HUES48 (cell line): ENCODE data around the gene AP2M1.

Source experiments
- H3K27ac ChIP-seq: one replicate; pipeline ENCODE4 v1.7.0; 2013; ENCODE audit warnings: low read depth, low read length, inconsistent platforms
- H3K27me3 ChIP-seq: 2 replicates; pipeline ENCODE4 v1.6.1; 2013; ENCODE audit warnings: mild to moderate bottlenecking, low read length; ENCODE audit not compliant: control insufficient read depth, insufficient read depth
- H3K36me3 ChIP-seq: 2 replicates; pipeline ENCODE4 v1.6.1; 2013; ENCODE audit warnings: low read length; ENCODE audit not compliant: control insufficient read depth, insufficient read depth
- H3K4me1 ChIP-seq: 2 replicates; pipeline ENCODE4 v1.6.1; 2013; ENCODE audit warnings: mild to moderate bottlenecking, low read length; ENCODE audit not compliant: control insufficient read depth, insufficient read depth
- H3K4me3 ChIP-seq: 2 replicates; pipeline ENCODE4 v1.5.1; 2013; ENCODE audit warnings: mild to moderate bottlenecking, low read depth, low read length
- H3K9ac ChIP-seq: 2 replicates; pipeline ENCODE4 v1.6.1; 2013; ENCODE audit warnings: mild to moderate bottlenecking, low read depth, low read length, moderate library complexity
- H3K9me3 ChIP-seq: 2 replicates; pipeline ENCODE4 v1.6.1; 2013; ENCODE audit warnings: low read length; ENCODE audit not compliant: control insufficient read depth, insufficient read depth

AP2M1 gene

GRCh38 chr3:184172681-184173373 lies 1.8 kb upstream of the AP2M1 start:
- Histone ChIP-seq H3K36me3 (peaks cover 49% of the 10 kb centered on the region), H3K9me3 (no peaks in the 10 kb centered on the region), H3K9ac (no peak overlapping the region), H3K4me3 (no peak overlapping the region), H3K27me3 (no peaks in the 10 kb centered on the region), H3K27ac (no peak overlapping the region), H3K4me1 (peaks cover 14% of the 10 kb centered on the region)

GRCh38 chr3:184173374-184173722 lies 1.3 kb upstream of the AP2M1 start:
- Histone ChIP-seq H3K4me1 (peaks cover 15% of the 10 kb centered on the region), H3K9ac (no peak overlapping the region), H3K4me3 (no peak overlapping the region), H3K9me3 (no peaks in the 10 kb centered on the region), H3K36me3 (peaks cover 49% of the 10 kb centered on the region), H3K27me3 (no peaks in the 10 kb centered on the region), H3K27ac (no peak overlapping the region)

- H3K9me3 ChIP-seq = no peaks in the 10 kb centered on the region
- no peak overlapping the region for H3K9ac ChIP-seq
- H3K4me1 ChIP-seq = peaks cover 15% of the 10 kb centered on the region
- H3K27ac ChIP-seq = peak overlapping the region; percentile 46
- no peaks in the 10 kb centered on the region for H3K27me3 ChIP-seq
- H3K36me3 ChIP-seq = peaks cover 50% of the 10 kb centered on the region
- no peak overlapping the region for H3K4me3 ChIP-seq
Measured at GRCh38 chr3:184174284-184174645, 390 bp upstream of the AP2M1 start.

GRCh38 chr3:184175506-184175905 lies 851 bp downstream of the AP2M1 start:
- Histone ChIP-seq H3K27ac (peak overlapping the region; percentile 97), H3K4me1 (peaks cover 15% of the 10 kb centered on the region), H3K9ac (peak overlapping the region; percentile 89), H3K36me3 (peaks cover 52% of the 10 kb centered on the region), H3K27me3 (no peaks in the 10 kb centered on the region), H3K4me3 (peak overlapping the region; percentile 88), H3K9me3 (no peaks in the 10 kb centered on the region)

- Histone ChIP-seq H3K4me1 (peaks cover 15% of the 10 kb centered on the region), H3K4me3 (peak overlapping the region; percentile 88), H3K27me3 (no peaks in the 10 kb centered on the region), H3K36me3 (peaks cover 52% of the 10 kb centered on the region), H3K9me3 (no peaks in the 10 kb centered on the region), H3K27ac (peak overlapping the region; percentile 97), H3K9ac (peak overlapping the region; percentile 89)
Measured at GRCh38 chr3:184175981-184176376, 1.3 kb downstream of the AP2M1 start.

- Histone ChIP-seq H3K9me3 (no peaks in the 10 kb centered on the region), H3K4me3 (peak overlapping the region; percentile 88), H3K9ac (peak overlapping the region; percentile 89), H3K27ac (peak overlapping the region; percentile 97), H3K36me3 (peaks cover 52% of the 10 kb centered on the region), H3K4me1 (peaks cover 15% of the 10 kb centered on the region), H3K27me3 (no peaks in the 10 kb centered on the region)
Measured at GRCh38 chr3:184176377-184177330, 2.0 kb downstream of the AP2M1 start.

- Histone ChIP-seq H3K36me3 (peaks cover 55% of the 10 kb centered on the region), H3K9me3 (no peaks in the 10 kb centered on the region), H3K4me1 (peaks cover 15% of the 10 kb centered on the region), H3K4me3 (peak overlapping the region; percentile 88; the same call in 1 of the 2 replicates), H3K27ac (peak overlapping the region; percentile 97), H3K9ac (0 out of 2 replicates have a peak overlapping the region, but pooled peaks have one; percentile 48), H3K27me3 (no peaks in the 10 kb centered on the region)
Measured at GRCh38 chr3:184177331-184177731, 2.7 kb downstream of the AP2M1 start.

- Histone ChIP-seq H3K27me3 (no peaks in the 10 kb centered on the region), H3K27ac (peak overlapping the region; percentile 97), H3K9ac (no peak overlapping the region), H3K9me3 (no peaks in the 10 kb centered on the region), H3K4me1 (peaks cover 15% of the 10 kb centered on the region), H3K36me3 (peaks cover 60% of the 10 kb centered on the region), H3K4me3 (no peak overlapping the region)
Measured at GRCh38 chr3:184177767-184178306, 3.2 kb downstream of the AP2M1 start.

- no peak overlapping the region for H3K27ac ChIP-seq
- H3K9ac ChIP-seq = no peak overlapping the region
- H3K4me3 ChIP-seq = no peak overlapping the region
- no peaks in the 10 kb centered on the region for H3K27me3 ChIP-seq
- H3K36me3 ChIP-seq = peaks cover 68% of the 10 kb centered on the region
- no peaks in the 10 kb centered on the region for H3K9me3 ChIP-seq
- H3K4me1 ChIP-seq = peaks cover 15% of the 10 kb centered on the region
Measured at GRCh38 chr3:184178521-184179138, 4.0 kb downstream of the AP2M1 start.

GRCh38 chr3:184180165-184180564 lies 5.5 kb downstream of the AP2M1 start:
- Histone ChIP-seq H3K27me3 (no peaks in the 10 kb centered on the region), H3K27ac (no peak overlapping the region), H3K9ac (no peak overlapping the region), H3K4me1 (peaks cover 21% of the 10 kb centered on the region), H3K9me3 (no peaks in the 10 kb centered on the region), H3K36me3 (peaks cover 79% of the 10 kb centered on the region), H3K4me3 (no peak overlapping the region)
